H4 (cell line): ENCODE results near the gene LRRC10B. TPM values are rescaled to one million over a fixed set of nuclear protein-coding genes. Genes with fewer than 3 reads are reported as not detected.

Source experiments
- DNase-seq: peaks from one replicate; pipeline ENCODE4 v3.0.0-alpha.2; 2015; ENCODE audit warnings: low spot score
- total RNA-seq: library from RNA; depleted of rRNA; stranded (reverse); fragments of >200 nt; shearing (Covaris generic); gene quantifications from 2 replicates; pipeline ENCODE4 v1.2.3, GENCODE V29; 2014

Gene LRRC10B
- total RNA-seq, 1 experiment from 2014 or later, result not detected

DNA sequence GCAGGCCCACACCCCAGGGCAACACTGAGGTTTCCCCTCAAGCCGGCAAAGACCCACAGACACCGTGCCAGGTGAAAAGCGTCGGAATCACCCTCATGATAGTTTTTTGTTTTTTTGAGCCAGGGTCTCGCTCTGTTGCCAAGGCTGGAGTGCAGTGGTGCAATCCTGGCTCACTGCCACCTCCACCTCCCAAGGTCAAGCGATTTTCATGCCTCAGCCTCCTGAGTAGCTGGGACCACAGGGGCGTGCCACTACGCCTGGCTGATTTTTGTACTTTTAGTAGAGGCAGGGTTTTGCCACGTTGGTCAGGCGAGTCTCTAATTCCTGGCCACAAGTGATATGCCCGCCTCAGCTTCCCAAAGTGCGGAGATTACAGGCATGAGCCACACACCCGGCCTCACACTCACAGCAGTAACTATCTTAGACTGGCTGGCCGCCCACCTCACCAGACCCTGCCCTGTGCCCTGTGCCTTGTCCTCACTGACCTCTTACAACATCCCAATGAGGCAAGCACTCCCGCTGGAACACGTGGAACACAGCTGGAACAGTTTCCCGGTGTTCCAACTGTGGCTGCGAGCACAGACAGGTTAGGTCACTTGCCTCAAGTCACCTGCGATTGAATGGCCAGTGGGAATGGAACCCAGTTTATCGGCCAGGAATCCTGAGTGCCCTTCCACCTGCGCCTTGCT lies 21.1 kb downstream of the LRRC10B start:
- DNase-seq, result no peak

DNA sequence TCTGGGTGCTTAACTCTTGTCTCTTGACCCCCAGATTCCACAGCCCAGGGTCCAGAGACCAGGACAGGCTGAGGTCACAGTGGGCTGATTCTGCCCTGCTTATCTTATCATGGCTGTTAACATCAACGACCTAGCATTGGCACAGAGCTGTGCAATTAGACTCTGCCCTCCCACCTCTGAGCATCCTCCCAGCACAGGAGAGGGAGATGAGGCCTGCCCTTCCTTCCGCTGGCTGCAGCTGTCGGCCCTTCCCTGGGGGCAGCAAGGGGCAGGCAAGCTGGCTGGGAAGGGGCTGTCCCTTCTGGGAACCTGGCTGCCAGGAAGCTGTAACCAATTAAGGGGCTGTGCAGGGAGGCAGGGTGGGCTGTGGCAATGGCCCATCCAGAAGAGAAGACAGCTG lies 22.5 kb downstream of the LRRC10B start:
- DNase-seq, result no peak

DNA sequence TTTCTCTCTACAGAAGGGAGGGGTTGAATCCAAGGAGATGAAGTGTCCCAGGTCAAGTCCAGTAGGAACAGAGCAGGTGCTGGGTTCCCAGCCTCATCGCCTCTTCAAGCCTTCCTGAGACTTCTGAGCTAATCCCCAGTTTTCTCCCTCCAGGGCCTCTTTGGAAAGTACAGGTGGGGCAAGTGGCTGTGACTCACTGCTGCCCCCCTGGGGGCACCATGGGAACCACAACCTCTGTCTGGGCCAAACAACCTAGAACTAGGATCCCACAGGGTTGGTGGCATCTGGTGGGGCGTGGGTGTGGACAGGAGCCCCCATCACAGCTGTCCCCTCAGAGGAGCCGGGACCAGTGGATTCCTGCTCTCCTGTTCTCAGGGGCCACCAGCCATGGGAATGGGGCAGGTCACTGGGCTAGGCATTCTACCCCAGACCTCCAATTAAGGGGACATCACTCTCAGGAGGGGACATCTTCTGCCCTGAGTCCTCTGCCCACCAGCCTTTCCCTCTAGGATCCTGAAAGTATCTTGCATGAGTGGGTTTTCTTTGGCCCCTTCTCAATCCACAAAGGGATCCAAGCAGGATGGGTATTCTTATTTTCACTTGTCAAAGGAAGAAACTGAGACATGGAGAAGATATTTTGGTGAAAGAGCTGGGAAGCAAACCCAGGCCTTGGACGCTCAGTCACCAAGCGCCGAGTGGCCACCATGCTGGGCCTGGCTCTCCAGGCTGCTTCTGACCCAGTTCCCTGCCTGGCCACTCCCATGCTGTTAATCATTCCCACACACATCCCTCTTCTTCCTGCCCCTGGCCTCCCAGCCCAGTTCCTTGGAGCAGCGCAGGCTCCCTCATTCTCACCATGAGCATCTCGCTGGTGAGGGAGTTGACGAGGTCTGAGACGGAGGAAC lies 23.8 kb downstream of the LRRC10B start:
- DNase-seq, result peak; percentile 29

DNA sequence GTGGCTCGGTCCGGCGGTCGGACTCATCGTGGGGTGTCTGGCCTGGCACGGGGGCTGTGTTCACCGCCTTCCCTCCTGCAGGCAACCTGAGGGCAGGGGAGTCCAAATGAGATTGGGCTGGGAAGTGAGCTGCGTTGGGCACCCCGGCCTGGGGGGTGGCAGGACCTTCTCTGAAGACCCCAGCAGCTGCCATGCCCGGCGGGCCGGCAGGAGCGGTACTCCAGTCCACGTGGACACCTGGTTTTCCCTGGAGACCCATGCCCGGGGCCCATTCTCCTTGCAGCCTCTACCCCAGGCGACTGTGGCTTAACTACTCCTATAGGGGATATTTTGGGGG lies 24.5 kb downstream of the LRRC10B start:
- no peak for DNase-seq

DNA sequence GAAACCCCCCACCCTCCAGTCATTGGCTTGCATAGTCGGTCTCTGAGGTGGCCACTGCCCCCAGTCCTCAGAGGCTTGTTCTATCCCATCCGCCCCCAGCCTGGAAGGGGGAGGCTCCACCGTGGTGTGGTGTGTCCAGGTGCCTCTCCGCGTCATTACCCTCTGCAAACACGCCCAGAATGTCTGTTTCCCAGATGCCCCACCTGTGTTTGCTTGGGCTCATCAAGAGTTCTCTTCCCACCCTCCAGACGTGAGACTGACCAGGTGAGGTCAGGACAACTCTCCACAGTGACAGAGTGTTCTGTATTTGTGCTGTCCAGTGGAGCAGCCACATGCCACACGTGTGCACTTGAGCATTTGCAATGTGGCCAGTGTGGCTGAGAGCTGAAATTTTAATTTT lies 24.9 kb downstream of the LRRC10B start:
- no peak for DNase-seq

DNA sequence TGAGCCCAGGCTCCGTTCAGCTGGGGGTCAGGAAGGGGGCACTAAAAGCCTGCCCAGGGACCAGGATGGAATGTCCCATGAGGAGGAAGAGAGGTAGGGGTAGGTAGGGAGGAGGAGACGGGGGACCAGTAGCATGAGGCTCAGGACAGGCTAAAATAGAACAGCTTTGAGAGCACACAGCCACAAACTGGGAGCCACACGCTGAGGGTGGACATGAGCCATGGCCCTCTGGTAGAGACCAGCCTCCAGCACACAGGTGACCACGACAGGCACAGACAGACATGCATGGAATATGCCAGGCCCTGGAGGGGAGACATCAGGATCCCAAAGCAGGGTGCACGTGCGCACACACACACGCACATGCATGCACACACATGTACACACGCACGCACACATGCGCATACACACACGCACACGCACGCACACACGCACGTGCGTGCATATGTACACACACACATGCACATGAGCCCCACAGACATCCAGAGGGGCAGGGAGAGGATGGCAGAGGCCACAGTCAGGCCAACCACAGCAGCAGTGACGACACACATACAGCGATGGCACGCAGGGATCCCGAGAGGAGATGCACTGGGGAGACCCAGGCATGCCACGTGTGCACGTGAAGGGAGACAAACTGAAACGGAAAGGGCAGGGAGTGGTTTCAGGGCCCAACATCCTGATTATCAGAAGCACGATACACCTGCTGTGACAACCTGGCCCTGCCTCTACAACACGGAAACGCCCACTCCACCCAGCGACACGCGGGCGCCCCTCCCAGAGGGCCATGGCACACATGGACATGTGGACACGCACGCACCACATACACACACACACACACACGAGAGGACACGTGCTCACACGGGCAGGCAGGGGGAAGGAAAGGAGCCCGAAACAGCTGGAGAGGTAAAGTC lies 25.7 kb downstream of the LRRC10B start:
- no peak for DNase-seq

DNA sequence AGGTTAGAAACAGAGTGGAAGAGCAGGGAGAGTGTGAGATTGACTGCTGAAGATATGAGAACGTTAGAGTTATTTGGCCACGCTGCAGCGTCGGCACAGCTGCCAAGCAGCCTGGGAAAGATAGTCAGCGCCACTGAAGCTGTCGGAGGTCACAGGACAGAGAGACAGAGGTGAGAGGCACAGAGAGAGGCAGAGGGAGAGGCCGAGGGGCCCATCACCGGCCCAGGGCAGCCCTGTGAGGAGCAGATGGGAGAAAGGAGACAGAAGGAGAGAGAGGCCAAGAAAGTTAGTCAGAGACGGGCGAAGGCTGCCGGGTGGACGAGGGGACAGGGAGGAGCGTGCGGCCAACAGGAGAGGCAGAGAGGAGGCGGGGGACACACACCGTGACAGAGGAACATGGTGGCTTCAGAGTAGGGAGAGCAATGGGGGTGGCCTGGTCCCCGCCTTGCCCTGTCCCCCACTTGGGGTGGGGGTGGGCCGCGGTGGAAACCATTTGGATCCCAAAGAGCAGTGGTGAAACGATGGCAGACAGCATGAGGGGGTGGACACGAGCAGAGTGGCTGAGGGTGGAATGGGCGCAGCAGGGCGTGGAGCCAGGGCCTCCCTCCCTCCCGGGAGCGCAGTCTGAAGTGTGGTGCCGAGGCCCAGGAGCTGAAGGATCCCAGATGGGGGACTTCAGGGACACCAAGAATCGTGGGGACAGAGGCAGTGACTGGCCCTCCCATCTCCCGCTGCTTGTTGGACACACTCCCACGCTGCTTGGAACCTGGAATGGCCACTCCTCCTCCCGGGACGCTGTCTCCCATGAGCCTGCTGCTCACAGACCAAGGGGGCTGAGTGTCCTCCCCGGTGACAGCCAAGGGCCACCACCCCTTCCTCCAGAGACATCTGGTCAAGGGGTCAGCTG lies 26.6 kb downstream of the LRRC10B start:
- DNase-seq, result no peak

DNA sequence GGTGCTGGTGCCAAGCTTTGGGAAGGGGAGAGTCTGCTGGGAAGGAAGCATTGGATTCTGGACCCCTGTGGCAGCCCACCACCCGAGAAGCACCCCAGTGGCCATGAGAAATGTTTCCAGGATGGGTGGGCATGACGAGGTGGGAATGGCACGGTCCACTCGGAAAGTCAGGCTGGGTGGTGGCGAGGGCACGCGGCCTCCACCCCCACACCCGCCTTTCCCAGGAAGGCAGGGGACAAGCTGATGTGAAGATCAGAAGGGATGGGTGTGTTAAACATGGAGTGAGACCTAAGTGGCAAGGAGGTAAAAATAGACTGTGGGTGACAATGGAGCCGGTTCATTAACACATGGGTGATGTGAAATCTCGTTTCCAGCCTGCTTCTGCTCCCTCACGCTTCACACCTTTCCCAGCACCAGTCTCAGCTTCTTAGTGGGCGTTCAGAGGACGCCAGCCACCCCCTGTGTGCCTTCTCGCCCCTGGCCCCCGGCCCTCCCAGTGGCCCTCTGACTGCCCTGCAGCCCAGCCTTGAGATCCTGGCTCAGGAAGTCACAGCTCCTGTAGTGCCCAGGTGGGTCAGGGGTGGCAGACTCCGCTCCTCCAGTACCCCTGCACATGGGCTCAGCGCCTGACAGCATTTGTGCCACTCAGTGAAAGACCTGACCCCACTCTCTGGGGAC lies 27.6 kb downstream of the LRRC10B start:
- DNase-seq, result no peak

DNA sequence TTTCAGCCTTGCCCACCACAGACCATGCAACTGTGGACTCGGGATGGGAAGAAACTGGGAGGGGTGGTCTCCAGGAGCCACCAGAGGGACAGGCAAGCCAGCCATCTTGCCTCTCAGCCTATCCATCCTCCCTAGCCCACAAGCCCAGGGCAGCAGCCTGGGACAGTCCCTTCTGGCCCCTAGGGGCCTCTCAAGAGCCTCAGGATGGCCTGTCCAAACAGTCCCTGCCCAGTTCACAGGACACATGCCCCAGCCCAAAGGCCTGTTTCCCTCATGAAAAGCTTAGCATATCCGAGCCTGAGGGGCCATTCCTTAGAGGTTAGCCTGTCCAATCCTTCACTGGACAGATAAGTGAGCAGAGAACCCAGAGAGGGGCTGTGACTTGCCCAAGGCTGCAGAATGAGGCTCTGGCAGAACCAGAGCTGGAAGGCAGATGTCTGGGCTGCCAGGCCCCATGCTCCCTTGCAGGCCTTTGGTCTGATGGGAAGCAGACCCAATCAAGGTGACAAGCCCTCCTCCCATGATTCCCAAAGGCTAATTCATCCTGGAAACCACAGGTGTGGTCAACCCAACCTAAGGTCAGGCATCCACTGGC lies 28.2 kb downstream of the LRRC10B start:
- no peak for DNase-seq

DNA sequence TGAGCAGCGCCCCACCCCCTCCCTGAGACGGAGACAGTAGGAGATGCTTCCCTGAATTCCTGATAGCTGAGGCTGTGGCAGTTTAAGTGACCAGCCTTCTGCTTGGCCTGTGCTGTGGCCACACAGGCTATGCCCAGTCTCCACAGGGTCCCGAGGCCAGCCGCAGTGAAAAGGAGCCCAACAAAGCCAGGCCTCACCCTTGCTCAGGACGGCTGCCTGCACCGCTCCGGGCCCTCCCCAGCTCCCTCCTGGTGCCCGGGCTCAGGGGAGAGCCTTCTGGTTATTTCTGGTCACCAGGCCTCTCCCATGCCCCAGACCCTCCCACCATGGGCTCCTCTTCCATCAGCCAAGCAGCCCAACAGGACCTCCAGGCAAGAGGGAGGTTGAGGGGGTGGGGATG lies 28.8 kb downstream of the LRRC10B start:
- no peak for DNase-seq

DNA sequence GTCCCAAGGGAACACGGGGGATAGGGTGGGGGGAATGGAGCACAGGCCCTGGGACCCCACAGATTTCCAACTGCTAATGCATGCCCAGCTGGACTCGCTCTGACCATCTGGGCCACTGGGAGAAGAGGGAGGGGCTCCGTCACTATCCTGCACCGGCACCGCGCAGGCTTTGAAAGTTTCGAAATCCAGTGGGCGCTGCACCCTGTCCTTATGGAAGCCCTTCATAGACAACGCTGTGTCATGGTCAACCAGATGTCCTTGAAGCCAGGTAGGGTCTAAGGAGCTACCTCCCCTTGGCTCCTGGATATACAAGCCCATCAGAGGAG lies 30.1 kb downstream of the LRRC10B start:
- DNase-seq, result no peak

DNA sequence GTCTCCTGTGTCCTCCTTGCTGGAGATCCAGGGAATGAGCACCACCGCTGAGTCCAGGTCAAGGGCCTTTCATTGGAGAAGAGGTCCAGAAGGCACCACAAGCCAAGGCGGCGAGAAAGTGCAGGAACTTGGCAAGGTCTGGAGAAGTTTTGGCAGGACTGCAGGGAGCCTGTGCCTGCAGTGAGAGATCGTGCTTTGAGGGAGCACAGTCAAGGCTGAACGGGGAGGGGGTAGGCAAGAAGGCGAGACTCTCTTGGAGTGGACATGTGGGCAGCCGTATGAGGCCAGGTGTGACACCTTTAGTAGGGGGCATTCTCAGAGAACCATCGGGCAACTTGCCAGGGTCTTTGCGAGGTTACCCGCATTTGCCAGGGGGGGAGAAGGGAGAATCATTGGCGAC lies 30.5 kb downstream of the LRRC10B start:
- no peak for DNase-seq

DNA sequence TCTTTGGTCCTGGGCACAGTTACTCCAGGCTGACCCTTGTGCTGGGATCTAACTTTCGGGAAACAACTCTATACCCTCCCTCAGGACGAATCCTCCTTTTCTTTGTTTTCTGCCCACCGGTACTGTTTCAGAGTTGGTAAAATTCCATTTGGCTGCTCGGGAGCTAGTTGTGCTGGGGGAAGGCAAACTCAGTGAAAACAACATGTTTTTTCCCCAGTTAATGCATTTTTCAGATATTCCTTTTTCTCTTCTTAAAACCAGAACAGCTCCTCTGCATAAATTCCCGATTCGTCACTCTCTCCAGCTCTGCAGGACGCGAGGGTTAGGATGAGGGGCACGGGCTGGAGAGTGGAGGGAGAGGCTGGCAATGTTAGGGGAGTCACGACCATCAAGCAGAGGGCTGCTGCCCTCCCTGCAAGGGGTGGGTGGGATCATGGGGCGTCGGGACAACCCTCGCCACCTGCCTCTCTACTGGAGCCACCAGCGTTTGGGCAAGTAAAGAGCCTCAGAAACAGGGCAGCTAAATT lies 31.3 kb downstream of the LRRC10B start:
- no peak for DNase-seq

DNA sequence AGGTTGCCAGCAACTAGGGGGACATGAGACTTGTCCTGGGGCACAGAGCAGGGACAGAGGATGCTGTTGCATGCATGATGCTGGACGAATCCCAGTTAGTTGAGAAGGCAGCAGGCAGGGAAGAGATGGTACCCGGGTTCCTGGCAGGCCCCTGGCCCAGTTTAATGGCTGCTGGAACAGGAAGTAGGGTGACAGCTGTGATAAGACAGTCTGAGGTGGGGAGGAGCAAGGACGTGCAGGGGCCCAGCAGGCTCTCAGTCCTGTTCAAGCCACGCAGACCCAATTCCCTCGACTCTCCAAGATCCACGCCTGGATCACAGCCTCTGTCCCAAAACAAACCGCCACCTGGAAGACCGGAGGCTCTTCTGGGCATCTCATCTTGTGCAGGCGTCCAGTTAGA lies 32.0 kb downstream of the LRRC10B start:
- no peak for DNase-seq

DNA sequence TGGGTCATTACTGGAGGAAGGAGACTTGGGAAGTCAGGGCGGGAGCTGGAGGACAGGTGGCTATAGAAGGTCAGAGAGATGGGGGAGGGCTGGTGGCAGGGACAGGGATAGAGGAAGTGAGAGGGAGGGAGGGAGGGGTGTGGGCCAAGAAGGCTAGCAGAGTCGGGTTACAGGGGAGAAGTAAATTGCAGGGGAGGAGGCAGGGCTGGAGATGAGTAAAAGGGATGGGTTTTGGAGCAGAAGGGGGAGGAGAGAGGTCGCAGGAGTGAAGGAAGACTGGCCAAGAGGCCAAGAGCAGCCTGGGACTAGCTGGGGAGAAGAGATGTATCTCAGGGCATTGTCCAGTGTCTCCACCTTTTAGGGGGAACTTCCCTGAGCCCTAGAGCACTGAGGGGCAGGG lies 33.0 kb downstream of the LRRC10B start:
- DNase-seq, result peak; percentile 48

DNA sequence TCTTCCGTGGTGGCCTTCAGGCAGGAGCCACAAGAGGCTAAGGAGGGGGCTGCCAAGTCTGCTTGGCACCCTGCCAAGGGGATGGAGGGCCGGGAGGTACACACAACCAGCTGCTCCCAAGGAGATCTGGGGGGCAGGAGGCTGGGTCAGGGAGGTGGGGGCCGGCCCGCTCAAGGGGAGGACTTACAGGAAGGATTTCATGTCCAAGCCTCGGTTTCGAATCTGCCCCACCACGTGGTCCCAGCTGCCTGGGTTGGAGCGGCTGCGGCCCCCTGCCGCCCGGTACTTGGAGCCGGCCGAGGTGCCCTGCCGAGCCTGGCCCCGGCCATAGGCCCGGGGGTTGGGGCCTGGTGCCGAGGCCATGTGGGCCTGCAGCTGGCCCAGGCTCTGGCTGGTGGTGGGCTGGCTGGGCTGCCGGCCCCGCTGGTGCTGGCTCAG lies 33.5 kb downstream of the LRRC10B start:
- DNase-seq, result no peak

DNA sequence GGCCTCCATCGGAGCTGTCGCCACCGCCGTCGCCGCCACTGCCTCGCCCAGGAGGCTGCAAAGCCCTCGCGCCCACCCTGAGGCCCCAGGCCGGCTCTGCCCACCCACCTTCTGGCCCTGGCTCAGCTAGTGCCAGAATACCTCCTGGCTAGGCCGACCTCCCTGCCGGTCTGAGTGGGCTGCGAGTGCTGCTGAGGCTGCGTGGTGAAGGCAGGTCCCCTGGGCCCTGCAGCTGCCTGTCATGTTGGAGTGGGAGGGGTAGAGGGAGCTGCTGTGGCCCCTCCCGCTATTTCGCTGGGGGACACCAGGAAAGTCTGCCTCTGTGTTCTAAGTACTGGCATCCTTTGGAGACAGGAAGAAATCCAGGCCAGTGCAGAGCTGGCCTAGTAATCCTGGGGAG lies 34.2 kb downstream of the LRRC10B start:
- no peak for DNase-seq

DNA sequence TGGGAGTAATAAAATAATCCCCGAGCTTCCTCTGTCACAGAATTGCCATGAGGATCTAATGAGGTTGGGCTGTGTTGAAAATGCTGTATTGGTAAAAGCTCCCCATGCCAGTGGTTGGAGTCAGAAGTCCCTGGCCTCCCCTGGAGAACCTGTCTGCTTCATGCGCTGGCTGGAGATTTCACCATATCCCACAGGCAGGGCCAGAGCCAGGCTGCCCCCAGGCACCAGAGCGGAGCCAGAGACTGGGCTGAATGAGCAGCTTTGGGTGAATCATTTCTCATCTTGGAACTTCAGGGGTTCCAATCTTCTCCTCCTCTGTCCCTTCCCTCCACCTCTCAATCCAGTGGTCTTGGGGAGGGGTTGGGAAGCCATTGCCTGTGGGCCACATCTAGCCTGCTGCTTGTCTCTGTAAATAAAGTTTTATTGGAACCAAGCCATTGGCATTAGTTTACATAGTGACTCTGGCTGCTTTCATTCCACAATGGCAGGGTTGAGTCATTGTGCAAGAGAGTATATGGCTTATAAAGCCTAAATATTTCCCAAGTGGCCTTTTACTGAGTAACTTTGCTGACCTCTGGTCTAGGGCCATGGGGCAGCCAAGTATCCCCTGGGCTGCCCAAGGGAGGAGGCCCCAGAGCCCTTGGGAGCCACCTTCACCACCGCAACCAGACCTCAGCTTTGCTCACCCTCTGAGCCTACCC lies 35.2 kb downstream of the LRRC10B start:
- DNase-seq, result no peak

DNA sequence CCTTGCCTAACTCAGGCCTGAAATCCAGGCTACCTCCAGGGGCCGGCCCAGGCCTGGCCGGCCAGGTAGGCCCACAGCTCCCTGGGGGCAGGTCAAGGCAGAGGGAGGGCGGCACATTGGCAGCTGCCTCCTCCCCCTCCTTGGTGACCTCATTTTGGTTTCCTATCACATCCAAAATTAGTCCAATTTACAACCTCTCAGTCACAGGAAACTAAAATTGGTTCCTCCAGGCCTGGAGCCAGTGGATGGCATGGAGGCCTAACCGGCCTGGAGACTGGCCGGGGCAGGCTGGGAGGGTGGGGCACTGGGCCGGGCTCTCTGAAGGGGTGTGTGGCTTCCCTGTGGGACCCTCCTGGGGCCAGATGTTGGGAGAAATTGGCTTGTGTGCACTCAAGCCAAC lies 35.9 kb downstream of the LRRC10B start:
- no peak for DNase-seq

DNA sequence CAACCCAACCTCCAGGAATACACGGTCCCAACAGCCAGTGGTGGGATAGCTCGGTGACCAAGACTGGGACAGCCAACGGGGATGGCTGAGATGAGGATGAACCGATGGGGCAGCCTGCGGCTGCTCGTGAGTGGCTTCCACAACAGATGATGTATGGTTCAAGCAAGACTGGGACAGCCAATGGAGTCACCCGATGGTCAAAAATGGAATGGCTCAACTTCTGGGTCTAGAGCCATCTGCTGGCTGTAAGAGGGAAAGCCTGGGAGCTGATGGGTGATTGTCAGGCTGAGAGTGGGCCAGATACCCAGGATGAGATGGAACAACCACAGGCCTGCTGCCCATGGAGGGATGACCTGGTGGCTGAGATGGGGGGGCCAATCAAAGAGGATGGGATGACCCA lies 36.8 kb downstream of the LRRC10B start:
- DNase-seq, result no peak
